AG08396 (cell line): ENCODE results near the gene CHST9.

Experiments
- DNase-seq: peaks from one replicate; pipeline ENCODE4 v3.0.0; 2012; ENCODE audit warnings: low spot score, mixed read lengths

CHST9 gene

DNA sequence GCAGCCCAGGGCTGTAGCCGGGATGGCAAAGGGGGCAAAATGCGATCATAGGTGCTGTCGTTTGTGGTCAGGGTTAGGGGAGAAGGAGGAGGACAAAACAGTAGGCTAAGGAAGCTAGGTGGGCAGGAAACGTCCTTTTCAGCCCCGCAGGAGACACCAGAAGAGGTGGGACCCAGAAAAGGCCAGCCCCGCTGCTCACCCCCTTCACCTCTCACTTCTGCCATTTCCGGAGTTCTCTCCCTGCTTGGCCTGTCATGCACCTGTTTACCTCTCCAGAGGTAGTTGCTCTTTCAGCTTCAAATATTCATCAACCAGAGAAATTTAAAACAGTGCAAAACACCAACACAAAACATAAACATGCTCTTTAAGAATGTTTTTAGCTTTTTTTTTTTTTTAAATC, 320.4 kb downstream of the CHST9 start:
- no peak for DNase-seq

DNA sequence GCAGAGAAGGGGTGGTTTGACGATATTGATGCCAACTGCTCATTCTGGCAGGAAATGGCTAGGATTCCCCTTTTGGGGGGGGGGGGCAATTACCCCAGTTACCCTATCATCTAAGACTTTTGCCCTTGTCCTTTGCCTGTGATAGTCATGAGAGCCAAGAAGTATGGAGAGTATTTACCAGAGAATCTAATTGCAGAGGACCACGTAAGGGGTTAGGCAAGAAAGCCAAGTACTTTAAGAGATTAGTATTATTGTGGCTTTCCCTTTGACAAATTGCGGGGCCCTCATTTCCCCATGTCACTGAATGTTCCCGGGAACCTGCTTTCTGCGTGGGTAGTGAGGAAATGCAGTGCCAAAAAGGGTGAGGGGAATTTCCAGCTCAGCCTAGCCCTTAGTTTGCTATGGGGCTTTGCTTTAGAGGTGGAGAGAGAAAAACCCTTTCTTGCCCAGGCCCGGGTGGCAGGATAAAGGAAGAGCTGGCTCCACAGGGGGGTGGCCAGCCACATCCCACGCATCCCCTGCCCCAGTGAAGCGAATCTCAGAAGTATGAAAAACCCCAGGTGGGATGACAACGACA, 321.1 kb downstream of the CHST9 start:
- no peak for DNase-seq

DNA sequence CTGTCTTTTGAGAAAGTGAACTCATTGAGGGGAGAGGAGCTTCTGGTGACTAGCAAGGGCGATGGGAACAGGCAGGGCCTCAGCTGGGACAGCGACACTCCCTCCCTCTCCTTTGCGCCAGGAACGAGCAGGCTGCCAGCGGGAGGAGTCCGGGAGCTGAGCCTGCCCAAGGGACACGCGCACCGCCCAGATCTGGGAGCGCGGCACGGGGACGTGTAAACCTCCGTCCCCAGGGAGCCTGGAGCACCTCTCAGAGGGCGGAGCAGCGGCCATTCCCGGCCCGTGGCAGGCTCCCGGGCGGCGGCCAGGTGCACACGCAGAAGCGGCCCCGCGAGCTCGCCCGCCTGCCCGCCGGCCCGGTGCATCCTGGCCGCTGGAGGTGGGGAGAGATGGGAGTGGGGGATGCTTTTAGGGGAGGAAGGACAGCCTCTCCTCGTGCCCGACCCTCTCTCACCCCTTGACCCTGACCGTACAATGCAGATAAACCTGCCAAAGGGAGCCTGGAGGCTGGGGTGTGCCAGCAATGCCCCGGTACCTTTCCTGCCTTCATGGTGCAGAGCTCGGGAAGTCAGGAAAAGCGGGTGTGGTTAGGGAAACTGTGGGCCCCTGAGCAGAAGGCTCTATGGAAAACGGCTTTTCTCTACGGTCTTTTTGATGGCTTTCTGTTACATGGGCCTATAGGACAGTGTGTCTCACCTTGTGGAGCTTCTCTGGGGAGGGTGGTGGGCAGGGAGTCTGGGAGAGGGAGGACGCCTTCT, 321.8 kb downstream of the CHST9 start:
- peak; percentile 6 for DNase-seq

DNA sequence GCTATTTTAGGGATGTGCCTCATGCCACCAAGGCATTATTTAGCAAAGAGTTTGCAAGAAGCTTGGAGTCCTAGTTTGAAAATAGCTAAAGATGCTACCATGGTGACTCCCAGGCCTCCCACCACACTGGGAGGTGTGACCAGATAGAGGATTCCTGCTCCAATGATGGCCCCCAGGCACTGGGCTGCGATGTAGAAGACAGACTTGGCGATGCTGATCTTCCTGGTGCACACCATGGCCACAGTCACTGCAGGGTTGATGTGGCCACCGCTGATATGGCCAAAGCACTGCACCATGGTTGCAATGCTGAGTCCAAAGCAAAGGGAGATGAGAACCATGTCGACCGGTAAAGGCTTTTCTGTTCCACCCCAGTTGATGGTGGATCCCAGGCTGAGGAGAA, 323.0 kb downstream of the CHST9 start:
- no peak for DNase-seq
